ENCODE results near the gene TMEM35A.

GRCh38 chrX:101080326-101081124 lies 1.8 kb downstream of the TMEM35A start:
- TF ChIP-seq TAF1 (conservative IDR thresholded peaks at IDR 0.05): no peak
- no peak for TF ChIP-seq CTCF (IDR thresholded peaks at IDR 0.05; ENCODE audit: low read depth, low read length, missing input control)
- no peak for TF ChIP-seq RAD21 (IDR thresholded peaks at IDR 0.05)
- TF ChIP-seq EGR1 (IDR thresholded peaks at IDR 0.05; ENCODE audit: low read depth in 2 of 2): no peak
